NCI-H187 treated with DMSO at 0.1 percent for 48 hours (cell line): ENCODE data around the gene HOXA3.

Source experiments
- DNase-seq: peaks from one replicate; lab custom pipeline; 2025; lab: John Stamatoyannopoulos, UW

Gene HOXA3

DNA sequence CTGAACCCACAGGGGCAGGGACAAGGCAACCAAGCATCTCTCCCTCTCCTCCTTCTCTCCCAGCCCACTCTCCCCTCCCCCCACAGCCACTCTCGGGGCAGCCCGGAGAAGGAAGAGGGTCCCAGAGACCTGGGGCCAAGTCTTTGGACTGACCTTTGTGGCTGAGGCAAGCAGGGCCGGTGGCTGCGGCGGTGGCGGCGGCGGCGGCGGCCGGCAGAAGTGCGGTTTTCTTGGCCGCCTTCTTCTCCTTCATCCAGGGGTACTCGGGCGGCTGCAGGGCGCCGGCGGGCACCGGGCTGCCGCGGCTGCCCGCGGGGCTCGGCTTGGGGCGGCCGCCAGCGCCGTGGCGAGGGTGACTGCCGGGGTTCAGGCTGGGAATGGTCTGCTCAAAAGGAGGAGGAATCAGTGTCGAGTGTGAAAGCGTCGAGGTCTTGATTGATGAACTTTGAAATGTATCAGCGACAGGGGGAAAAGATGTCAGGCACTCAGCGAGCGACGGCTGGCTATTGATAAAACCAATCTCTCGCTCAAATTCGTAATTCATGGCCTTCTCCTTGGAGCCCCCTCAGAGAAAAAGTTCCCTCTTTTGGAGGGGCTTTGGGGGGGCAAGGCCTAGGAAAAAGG lies 50.3 kb downstream of the HOXA3 start:
- no peak for DNase-seq

GRCh38 chr7:27101171-27101956 lies 51.0 kb downstream of the HOXA3 start:
- no peak for DNase-seq

GRCh38 chr7:27100694-27101170 lies 51.7 kb downstream of the HOXA3 start:
- DNase-seq, result no peak

GRCh38 chr7:27099453-27100370 lies 52.7 kb downstream of the HOXA3 start:
- no peak for DNase-seq

DNA sequence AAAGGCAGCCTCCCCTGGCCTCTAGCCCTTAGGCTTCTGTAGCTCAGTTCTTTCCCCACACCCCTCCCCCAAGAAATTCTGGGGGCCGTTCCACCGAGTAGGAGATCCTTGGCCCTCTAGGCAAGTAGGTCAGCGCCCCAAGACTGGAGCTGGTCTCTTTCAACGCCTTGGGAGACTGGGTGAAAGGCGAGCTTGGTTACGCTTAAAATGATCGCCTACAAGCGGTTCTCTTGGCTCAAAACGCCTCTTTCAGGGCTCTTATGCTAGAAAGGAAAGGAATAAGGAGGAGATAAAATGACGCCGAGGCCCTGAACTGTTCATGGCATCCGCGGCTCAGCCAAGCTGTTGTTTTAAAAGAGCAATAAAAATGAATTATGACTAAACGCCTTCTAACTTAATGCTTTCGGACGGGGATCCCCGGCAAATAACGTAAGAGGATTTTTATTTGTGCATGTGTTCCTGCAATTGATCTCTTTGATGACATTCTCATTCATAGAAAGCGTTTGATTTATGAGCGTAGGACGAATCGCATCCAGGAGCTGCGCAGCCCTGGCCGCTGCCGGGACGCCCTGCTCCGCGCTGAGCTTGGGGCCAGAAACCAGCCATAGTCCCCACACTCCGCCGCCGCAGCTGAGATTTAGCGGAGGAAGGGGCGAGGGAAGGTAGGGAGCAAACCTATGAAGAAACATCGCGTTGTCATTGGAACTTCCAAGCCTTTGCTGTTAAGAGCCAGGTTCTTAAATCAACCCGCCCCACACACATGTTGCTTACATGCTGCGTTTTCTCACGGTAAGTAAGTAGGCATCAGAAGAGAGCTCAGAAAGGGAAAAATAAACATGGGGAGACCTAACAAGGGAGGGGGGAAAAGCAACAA lies 53.6 kb downstream of the HOXA3 start:
- no peak for DNase-seq

DNA sequence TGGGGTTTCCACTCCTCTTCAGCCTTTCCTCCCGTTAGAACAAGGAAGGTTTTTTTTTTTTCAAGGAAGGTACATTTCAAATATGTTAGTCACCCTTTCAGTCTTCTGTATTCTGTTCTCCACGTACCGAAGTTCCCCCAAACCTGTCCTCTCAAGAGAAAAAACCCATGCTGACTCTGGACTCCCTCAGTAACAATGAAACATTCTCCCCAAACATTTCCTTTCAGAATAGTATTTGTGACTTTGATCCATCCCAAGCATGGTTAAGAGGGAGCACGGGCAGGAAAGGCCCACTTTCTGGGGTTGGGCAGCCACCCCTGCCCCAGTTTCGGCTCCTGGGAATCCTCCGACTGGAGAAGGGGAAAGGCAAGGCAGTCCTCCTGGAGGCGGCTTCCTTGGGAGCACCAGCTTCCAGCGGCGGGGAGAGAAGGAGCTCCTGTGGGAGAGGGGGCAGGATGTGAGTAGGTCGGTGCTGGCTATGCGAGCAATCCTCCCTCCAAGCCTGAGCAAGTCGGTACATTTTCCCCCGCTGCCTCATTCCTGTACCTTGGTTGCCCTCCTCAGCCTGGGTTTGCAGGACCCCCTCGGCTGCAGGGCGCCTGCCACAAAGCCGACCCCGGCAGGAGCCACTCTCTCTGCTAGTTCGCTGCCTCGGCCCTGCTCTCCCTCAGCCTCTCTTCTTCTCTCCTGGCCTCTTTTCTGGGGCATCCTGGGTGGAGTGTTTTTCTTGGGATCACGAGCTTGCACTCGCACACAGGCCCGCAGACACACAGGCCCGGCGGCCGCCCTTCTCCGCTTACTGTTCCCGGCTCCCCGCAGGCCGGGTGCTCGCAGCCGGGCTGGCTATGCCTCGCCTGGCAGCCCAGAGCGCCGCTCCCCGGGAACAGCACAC lies 54.5 kb downstream of the HOXA3 start:
- no peak for DNase-seq

GRCh38 chr7:27096768-27097514 lies 55.4 kb downstream of the HOXA3 start:
- DNase-seq, result no peak

GRCh38 chr7:27095897-27096767 lies 56.3 kb downstream of the HOXA3 start, which contains the start of gene HOXA1:
HOXA1 (minus strand) TSS chr7:27096000; CDS start chr7:27095912, 88 bp downstream.
- DNase-seq, result peak; percentile 44

GRCh38 chr7:27095050-27095896 lies 57.1 kb downstream of the HOXA3 start:
- no peak for DNase-seq

GRCh38 chr7:27094304-27095049 lies 57.9 kb downstream of the HOXA3 start:
- no peak for DNase-seq

DNA sequence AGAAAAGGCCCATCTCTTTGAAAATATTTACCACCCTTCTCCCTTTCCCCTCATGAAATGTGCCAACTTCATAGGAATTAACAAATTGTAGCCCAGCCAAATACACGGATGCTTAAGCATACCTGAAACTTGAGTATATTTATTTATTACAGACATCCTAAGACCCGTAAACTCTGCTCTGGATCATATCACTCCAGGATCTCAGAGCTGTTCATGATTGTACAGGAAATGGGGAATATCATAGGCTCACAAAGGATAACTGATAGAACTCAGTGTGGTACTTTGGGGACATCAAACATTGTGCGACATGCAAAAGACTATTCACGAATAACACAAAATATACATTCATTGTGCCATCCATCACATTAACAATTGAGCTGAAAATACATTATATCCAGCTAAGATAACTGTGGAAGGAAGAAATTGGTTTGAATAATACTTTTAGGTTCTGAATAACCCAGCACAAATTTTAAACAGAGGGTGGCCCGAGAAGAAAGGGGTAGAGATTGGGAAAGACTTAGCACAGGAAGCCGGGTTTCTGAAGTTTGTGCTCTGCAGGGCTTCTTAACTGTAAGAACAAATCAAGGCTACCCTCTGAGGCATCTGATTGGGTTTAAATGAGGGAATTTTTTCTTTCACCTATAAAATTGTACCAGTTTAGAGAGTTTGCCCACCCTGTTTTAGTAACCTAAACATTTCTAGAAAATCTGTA lies 59.0 kb downstream of the HOXA3 start:
- DNase-seq, result no peak

DNA sequence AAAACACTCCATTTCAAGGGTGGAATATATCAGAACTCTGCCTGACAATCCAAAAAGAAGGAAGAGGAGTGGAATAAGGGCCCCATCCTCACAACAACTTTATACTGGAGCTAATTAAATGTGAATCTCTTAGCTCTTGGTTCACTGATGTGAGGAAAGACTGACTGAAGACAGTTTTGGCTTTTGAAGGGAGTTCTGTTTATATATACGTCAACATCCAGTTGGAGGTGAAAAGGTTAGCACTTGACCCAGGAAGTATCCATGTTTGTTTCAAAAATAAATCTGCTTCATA lies 59.6 kb downstream of the HOXA3 start:
- no peak for DNase-seq

GRCh38 chr7:27091941-27092818 lies 60.2 kb downstream of the HOXA3 start:
- no peak for DNase-seq

- DNase-seq, result no peak
These were observed 61.3 kb downstream of the HOXA3 start for GRCh38 chr7:27091105-27091504.
